Neural progenitor cell (in vitro differentiated cells): ENCODE results near the gene SCO2.

Experiments
- EZH2 ChIP-seq: fragments of 200-600 bp; sonication (generic); IDR thresholded peaks from 2 replicates; pipeline ENCODE4 v1.6.1; 2017; ENCODE audit warnings: antibody characterized with exemption, mild to moderate bottlenecking, moderate library complexity
- EZH2phosphoT487 ChIP-seq: fragments of 200-600 bp; sonication (generic); IDR thresholded peaks from 2 replicates; pipeline ENCODE4 v1.6.1; 2017; ENCODE audit warnings: antibody characterized with exemption

DNA sequence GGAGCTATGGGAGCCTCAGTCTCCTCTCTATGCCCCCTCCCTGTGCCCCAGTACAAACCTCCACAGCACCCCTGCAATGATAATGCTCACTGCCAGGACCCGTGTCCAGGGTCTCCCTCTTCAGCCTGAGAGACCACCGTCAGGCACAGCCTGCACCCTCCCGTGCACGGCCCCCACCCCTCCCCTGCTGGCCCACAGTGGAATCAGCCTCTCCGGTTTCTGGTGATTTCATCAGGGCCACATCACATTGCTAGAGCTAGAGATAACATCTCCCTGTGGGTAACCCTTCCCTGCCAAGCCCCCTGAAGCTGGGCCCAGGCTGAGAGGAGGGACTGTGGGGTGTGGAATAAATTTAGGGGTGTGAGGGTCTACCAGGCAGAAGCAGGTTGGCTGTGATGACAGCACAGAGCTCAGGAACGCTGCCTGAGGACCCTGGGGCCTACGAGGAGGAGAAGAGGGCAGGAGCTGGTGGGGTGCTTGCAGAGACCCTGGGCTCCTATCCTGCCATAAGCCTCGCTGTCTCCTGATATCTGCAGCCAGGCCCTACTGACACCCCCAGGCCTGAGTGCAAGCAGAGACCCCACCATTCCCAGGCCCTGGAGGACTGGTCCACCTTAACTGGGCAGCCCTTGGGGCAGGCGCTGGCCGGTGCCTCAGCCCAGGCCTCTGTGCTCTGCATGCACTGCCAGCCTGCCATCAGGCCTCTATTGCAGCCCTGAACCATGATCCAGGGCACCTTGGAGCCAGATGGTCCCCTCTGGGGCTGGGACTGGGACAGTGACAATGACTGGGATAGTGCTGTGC is 20.3 kb upstream of the SCO2 start, which contains the start of gene KLHDC7B:
- TF ChIP-seq EZH2 (no peak), EZH2phosphoT487 (no peak)
